Measurements from ENCODE around the gene ACKR2. TPM values are rescaled to one million over a fixed set of nuclear protein-coding genes. Genes with fewer than 3 reads are reported as not detected.

Gene ACKR2
- total and polyA plus RNA-seq, 2 experiments from 2014 or later = 1.7 to 3.9 TPM

- H3K4me3 ChIP-seq = peak overlapping the region; percentile 88
- H3K9me3 ChIP-seq (ENCODE audit: low read depth) = no peaks in the 10 kb centered on the region
- peak overlapping the region; percentile 93 for H3K4me2 ChIP-seq
- H3K36me3 ChIP-seq (replicated peaks; ENCODE audit: insufficient read depth, low read depth) = no peaks in the 10 kb centered on the region
- no peaks in the 10 kb centered on the region for H3K27me3 ChIP-seq
- H3K27ac ChIP-seq = peak overlapping the region; percentile 97
- peak overlapping the region; percentile 38 for H2AFZ ChIP-seq
- H4K20me1 ChIP-seq (ENCODE audit: insufficient read depth, poor library complexity, severe bottlenecking) = peaks cover 13% of the 10 kb centered on the region
- TF ChIP-seq EZH2 (IDR thresholded peaks at IDR 0.05; ENCODE audit: borderline replicate concordance) (no peak), EZH2phosphoT487 (IDR thresholded peaks at IDR 0.05; ENCODE audit: low read depth, severe bottlenecking, unreplicated experiment) (no peak), CTCF (IDR thresholded peaks at IDR 0.05; ENCODE audit: poor library complexity) (no peak)
- peaks cover 19% of the 10 kb centered on the region for H3K4me1 ChIP-seq (ENCODE audit: insufficient read depth)
- 39% methylated on average over 11 of the region's 11 CpGs for WGBS (ENCODE audit: low lambda C conversion rate, missing lambda C conversion rate)
- DNase-seq (ENCODE audit: low spot score) = no peak
- no peaks in the 10 kb centered on the region for H3K9me2 ChIP-seq (replicated peaks; ENCODE audit: insufficient read depth)
- H3K79me2 ChIP-seq = peaks cover 46% of the 10 kb centered on the region
These were observed 6.3 kb upstream of the ACKR2 start for GRCh38 chr3:42802876-42803413.

- no peaks in the 10 kb centered on the region for H3K9me2 ChIP-seq (replicated peaks; ENCODE audit: insufficient read depth)
- TF ChIP-seq CTCF (IDR thresholded peaks at IDR 0.05; ENCODE audit: poor library complexity) = no peak
- TF ChIP-seq EZH2phosphoT487 (IDR thresholded peaks at IDR 0.05; ENCODE audit: low read depth, severe bottlenecking, unreplicated experiment) = no peak
- no peak for TF ChIP-seq EZH2 (IDR thresholded peaks at IDR 0.05; ENCODE audit: borderline replicate concordance)
- H3K36me3 ChIP-seq (replicated peaks; ENCODE audit: insufficient read depth, low read depth) = no peaks in the 10 kb centered on the region
- no peaks in the 10 kb centered on the region for H3K27me3 ChIP-seq
- H3K4me3 ChIP-seq = peak overlapping the region; percentile 88
- peak overlapping the region; percentile 97 for H3K27ac ChIP-seq
- DNase-seq (ENCODE audit: low spot score) = peak; percentile 64
- peak overlapping the region; percentile 93 for H3K4me2 ChIP-seq
- peaks cover 13% of the 10 kb centered on the region for H4K20me1 ChIP-seq (ENCODE audit: insufficient read depth, poor library complexity, severe bottlenecking)
- H2AFZ ChIP-seq = peak overlapping the region; percentile 38
- H3K4me1 ChIP-seq (ENCODE audit: insufficient read depth) = peaks cover 19% of the 10 kb centered on the region
- H3K79me2 ChIP-seq = peaks cover 46% of the 10 kb centered on the region
- H3K9me3 ChIP-seq (ENCODE audit: low read depth) = no peaks in the 10 kb centered on the region
- WGBS (ENCODE audit: low lambda C conversion rate, missing lambda C conversion rate) = 1% methylated on average over 25 of the region's 33 CpGs
These were observed 5.7 kb upstream of the ACKR2 start for GRCh38 chr3:42803414-42804105.

DNA sequence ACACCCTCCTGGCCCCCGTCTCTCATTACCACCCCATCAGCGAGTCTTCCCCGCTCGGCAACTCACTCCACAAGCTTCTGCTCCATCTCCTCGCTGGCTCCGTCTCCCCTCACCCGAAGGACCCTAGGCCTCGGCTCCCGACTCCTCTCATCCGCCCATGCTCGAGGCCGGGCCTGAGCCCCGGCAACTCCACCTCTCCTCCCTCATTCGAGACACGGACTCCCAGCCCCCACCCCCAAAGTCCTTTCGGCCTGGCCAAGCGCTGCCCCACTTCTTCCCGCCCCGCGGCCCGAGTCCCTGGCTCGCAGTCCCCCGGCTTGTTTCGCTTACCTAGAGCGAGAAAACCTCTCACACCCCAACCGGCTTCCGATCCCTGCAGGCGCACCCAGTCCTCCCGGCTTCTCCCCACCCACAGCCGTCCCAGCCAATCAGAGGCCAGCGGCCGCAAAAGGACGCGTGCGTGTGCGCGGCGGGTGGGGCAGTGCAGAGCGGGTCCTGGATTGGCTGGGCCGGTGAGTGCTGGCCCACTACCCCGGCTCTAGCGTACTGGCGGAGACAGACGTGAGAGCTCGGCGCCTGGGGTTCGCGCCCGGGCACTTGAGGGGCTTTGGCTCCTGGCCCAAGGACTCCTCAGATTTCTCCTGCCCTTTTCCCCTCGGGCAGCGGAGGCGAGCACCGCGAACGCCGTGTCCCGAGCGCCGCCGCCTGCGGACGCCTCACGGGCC, 5.0 kb upstream of the ACKR2 start, which contains the start of gene HIGD1A:
Gene HIGD1A (minus strand): TSS at position 385 of the 725 bp plus-strand sequence. CDS start 10,237 bp downstream, outside the sequence.
- WGBS (ENCODE audit: low lambda C conversion rate, missing lambda C conversion rate) = 1% methylated on average over 40 of the region's 63 CpGs
- H3K36me3 ChIP-seq (replicated peaks; ENCODE audit: insufficient read depth, low read depth) = no peaks in the 10 kb centered on the region
- peak within 1 kb of the TSS; percentile 60 for H2AFZ ChIP-seq
- no peaks in the 10 kb centered on the region for H3K9me2 ChIP-seq (replicated peaks; ENCODE audit: insufficient read depth)
- peaks cover 19% of the 10 kb centered on the region for H3K4me1 ChIP-seq (ENCODE audit: insufficient read depth)
- peak within 1 kb of the TSS; percentile 97 for H3K27ac ChIP-seq
- H3K4me3 ChIP-seq = peak within 1 kb of the TSS; percentile 88
- H3K4me2 ChIP-seq = peak within 1 kb of the TSS; percentile 93
- no peaks in the 10 kb centered on the region for H3K27me3 ChIP-seq
- H3K79me2 ChIP-seq = peaks cover 44% of the 10 kb centered on the region
- no peaks in the 10 kb centered on the region for H3K9me3 ChIP-seq (ENCODE audit: low read depth)
- peaks cover 13% of the 10 kb centered on the region for H4K20me1 ChIP-seq (ENCODE audit: insufficient read depth, poor library complexity, severe bottlenecking)
- peak; percentile 98 for DNase-seq (ENCODE audit: low spot score)
- TF ChIP-seq CTCF (IDR thresholded peaks at IDR 0.05; ENCODE audit: poor library complexity) = no peak
- no peak for TF ChIP-seq EZH2phosphoT487 (IDR thresholded peaks at IDR 0.05; ENCODE audit: low read depth, severe bottlenecking, unreplicated experiment)
- no peak for TF ChIP-seq EZH2 (IDR thresholded peaks at IDR 0.05; ENCODE audit: borderline replicate concordance)

Data from hepatocyte (in vitro differentiated cells).